T-helper 2 cell (primary cell): ENCODE measurements around the gene CCER1.
"Not testable (repeated sequence)": the region's sequence is repeated elsewhere in the genome, so short reads cannot be mapped to it uniquely, and the experiment has no call there.

Source experiments
- DNase-seq, 5 experiments: peaks; one replicate each; pipeline versions ENCODE4 v3.0.0 to v3.0.0-alpha.2; 2012 to 2022
- total RNA-seq, 2 donors: gene quantifications; one replicate each; lab custom pipeline; 2026; lab: John Stamatoyannopoulos, UW

The CCER1 gene
- 0 reads per million in 2 donors for total RNA-seq

- no peak for DNase-seq
Measured at GRCh38 chr12:90954921-90955320, at the start of gene CCER1. Gene CCER1, minus strand, starts transcription at chr12:90955176. Its CDS starts 434 bp downstream, at chr12:90954742.

- DNase-seq, result no peak
Measured at GRCh38 chr12:91003737-91004136, 48.8 kb upstream of the CCER1 start.

DNA sequence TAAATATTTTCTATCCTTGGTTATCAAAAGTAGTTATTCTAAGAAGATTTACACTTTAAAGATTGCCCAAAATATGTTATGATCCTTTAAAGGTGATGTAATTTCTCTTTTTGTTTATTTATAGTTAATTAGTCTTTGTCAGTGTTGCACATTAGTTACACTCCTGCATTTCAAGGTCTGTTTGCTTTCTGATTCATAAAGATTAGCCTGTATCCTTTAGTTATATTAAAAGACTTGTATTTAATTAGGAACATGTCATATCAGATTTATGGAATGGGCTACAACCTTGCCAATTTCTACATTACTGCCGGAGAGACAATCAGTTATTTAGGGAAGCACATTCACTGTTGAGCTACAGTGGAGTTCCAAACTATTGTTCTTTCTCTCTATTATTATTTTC is 46.3 kb upstream of the CCER1 start:
- no peak for DNase-seq

- no peak for DNase-seq
Measured at GRCh38 chr12:90999966-91000365, 45.0 kb upstream of the CCER1 start.

- DNase-seq, result no peak
Measured at GRCh38 chr12:90999527-90999926, 44.6 kb upstream of the CCER1 start.

GRCh38 chr12:90995010-90995409 is 40.0 kb upstream of the CCER1 start:
- no peak for DNase-seq

- no peak for DNase-seq
Measured at GRCh38 chr12:90991952-90992465, 37.0 kb upstream of the CCER1 start.

DNA sequence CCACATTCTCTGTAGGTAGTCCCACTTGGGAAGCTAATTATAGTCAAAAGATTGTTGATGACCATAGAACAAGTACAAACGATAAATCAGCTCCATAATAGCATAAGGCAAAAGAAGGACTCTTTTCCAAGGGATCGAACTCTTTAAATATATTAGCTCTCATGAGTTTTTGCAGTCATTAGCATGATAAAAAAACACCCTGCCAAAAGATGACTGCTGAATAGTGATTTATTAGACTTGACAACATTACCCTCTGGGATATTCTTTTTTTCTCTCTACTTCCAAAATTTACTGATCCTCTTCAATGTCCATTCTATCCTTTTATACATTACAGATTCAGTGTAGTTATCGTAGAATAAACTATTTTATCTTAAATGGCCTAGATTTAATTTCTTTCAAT is 35.6 kb upstream of the CCER1 start:
- DNase-seq, result no peak

DNA sequence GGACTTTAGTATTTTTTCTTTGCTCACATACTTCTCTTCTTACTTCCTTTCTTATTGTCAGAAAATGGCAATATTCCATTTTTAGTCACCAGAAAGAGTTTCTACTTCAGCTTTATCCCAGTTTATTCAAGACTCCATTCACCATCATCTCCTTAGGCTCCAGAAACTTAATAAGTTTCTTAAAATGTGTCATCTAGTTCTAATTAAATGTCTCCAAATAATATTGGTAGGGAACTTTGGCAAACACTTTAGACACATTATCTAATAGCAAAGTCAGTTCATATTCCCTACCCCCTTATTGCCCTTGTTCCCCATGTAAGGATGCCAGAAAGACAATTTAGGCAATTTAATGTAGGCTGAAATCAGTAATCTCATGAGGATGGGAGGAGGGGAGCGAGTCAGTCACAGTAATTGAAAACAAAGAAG is 34.7 kb upstream of the CCER1 start:
- no peak for DNase-seq

GRCh38 chr12:90987520-90987919 is 32.5 kb upstream of the CCER1 start:
- no peak for DNase-seq

- DNase-seq, result no peak
Measured at GRCh38 chr12:90987101-90987500, 32.1 kb upstream of the CCER1 start.

DNA sequence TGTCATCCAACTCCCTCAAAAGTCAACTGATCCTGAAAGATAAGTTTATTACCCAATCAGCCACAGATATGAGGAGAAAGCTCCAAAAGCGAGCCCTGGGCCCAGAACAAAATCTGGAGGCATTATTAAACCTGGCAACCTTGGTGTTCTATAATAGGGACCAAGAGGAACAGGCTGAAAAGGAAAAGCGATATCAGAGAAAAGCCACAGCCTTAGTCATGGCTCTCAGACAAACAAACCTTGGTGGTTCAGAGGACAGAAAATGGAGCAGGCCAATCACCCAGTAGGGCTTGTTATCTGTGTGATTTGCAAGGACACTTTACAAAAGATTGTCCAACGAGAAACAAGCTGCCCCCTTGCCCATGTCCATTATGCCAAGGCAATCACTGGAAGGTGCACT is 30.4 kb upstream of the CCER1 start:
- DNase-seq, result not testable (repeated sequence)

DNA sequence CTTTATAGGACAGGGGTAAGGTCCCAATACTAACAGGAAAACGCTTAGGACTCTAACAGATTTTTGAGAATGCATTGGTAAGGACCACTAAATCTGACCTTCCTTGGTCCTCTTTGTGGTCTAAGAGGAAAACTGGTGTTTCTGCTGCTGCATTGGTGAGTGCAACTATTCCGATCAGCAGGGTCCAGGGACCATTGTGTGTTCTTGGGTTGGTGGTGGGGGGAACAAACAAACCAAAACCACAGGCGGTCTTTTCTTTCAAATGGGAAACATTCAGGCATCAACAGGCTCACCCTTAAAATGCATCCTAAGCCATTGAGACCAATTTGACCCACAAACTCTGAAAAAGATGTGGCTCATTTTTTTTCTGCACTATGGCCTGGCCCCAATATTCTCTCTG is 29.1 kb upstream of the CCER1 start:
- DNase-seq, result no peak

DNA sequence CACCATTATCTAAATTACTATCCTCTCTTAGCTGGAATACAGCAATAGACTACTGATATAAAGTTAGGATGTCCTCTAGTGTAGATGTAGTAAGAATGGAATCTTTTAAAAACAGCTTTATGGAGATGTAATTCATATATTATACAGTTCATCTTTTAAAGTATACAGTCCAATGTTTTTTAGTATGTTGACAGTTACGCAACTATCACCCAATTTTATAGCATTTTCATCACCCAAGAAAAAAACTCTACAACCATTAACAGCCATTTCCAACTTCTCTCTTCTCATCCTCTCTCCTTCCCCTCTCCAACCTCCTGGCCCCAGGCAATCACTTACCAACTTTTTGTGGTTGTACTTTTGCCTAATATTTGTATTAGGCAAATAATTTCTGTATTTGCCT is 27.2 kb upstream of the CCER1 start:
- no peak for DNase-seq

DNA sequence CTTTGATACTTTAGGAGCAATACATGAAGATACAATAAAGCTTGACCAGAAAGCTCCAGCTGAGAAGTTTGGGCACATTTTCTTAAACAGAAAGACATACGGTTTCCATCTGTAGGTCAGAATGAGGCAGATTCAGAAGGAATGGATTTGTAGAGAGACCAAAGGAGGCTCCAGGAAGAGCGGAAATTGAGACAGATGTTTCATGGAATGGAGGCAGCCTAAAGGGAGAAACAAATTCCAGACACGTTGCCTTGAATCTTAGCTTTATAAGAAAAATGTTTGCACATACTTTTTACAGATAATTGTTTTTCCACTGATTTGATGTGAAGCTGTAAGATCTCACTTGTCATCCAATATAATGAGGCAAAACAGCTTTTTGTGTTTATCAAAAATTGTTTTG is 25.0 kb upstream of the CCER1 start:
- no peak for DNase-seq

GRCh38 chr12:90979019-90979418 is 24.0 kb upstream of the CCER1 start:
- no peak for DNase-seq

- DNase-seq, result peak in 1 of 5 experiments; percentile 29
Measured at GRCh38 chr12:90978117-90978770, 23.3 kb upstream of the CCER1 start.

- no peak for DNase-seq
Measured at GRCh38 chr12:90977224-90977623, 22.2 kb upstream of the CCER1 start.

GRCh38 chr12:90974286-90974685 is 19.3 kb upstream of the CCER1 start:
- no peak for DNase-seq

GRCh38 chr12:90972226-90972625 is 17.2 kb upstream of the CCER1 start:
- DNase-seq, result no peak

DNA sequence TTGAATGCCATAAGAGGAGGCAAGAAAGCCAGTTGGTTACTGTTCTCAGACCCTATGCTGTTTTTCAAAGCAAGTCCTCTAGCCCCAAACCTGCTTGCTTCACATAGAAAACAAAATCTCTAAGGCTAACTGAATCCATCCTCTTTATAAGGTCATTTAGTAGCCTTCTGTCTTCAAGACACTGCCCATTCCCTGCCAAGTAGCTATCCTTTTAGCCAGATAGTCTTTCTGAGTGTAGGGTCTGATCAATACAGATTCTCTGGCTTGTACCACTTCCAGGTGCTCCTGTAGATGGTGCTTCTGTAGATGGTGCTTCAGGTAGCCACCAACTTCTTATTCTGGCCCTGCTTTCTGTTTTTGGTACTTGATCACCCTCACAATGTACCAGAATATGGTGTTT is 15.9 kb upstream of the CCER1 start:
- DNase-seq, result no peak

GRCh38 chr12:90970471-90970870 is 15.5 kb upstream of the CCER1 start:
- no peak for DNase-seq

DNA sequence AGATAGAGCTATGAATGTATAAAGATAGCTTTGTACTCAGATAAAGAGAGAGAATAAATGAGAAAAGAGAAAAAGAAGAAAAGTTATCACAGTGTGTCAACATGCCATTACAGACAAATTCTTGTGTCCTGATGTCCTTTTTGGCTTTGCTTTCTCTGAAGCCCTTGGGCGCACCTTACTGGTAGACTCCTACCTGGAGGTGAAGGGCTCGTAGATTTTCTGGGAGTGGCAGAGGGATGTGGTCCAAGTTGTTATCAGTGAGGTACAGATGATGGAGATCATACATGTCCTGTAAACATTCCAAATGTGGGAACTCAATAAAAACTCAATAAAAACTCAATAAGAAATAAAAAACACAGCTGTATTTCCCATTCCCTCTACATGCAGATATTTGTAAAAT is 14.9 kb upstream of the CCER1 start:
- no peak for DNase-seq

DNA sequence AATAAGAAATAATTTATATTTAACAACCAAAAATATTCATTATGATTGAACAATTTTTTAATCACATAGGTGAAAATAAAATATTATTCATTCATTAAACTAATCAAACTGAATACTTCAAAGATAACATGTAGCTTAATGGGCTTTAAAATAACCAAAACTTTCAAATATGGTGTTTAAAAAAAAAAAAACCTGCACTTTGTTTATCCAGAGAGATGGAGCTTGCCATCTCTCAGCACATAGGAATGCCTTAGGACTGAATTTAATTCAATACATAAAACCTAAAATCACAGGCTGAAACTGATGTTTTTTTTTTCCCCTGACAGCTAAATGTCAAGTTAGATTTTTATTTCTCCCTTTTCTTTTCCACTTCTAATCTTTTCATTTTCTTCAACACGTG is 14.4 kb upstream of the CCER1 start:
- DNase-seq, result no peak

DNA sequence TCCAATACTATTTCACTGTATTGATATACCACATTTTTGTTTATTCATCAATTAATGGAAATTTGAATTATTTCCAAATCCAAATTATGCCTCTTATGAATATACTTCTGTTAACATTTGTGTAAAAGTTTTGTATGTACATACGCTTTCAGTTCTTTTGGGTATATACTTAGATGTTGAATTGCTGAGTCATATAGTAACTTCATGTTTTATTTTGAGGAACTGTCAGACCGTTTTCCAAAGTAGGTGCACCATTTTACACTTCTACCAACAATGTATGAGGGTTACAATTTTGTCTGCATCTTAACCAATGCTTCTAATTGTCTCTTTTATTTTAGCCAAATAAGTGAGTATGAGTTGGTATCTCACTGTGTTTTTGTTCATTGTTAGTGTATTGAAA is 10.2 kb upstream of the CCER1 start:
- peak in 1 of 5 experiments; percentile 2 for DNase-seq
